Measurements from ENCODE around the gene MEIS3.
"Not testable (repeated sequence)": the region's sequence is repeated elsewhere in the genome, so short reads cannot be mapped to it uniquely, and the experiment has no call there.

Gene MEIS3

DNA sequence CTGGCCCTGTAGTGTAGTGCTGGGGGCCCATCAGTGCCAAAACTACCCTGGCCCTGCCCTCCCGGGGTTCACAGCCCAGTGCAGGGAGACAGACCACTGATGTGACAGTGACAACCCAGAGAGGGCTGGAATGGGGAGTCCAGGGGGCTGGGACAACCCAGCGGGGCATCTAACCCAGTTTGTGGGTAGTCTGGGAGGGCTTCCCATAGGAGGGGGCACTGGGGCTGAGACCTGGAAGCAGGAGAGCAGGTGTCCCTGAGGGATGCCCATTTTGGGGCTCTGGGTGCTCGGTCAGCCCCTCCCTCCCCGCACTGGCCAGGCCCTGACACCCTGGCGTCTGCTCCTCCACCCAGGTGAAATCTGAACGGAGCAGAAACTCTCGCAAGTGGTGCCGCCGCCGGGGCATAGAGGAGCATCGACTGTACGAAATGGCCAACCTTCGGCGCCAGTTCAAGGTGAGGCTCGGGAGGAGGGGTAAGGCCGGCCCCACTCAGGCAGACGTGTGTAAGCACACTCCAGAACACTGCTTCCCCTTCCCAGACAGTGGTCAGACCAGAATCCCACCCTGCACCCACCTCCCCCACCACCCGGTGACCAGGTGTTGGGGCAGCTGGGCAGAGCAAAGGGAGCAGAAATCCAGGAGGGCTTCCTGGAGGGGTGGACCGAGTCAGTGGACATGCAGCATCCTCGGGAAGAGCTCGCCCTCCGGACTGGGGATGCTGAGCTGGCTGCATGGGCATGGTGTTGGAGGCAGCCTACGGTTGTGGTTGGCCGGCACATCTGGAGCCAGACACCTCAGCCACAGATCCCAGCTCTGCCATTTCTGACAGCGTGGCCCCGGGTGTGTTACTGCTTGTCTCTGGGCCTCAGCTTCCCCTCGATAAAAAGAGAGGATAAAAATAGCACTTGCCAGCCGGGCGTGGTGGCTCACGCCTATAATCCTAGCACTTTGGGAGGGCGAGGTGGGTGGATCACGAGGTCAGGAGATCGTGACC is 45.8 kb downstream of the MEIS3 start:
- FAIRE-seq (no peak), DNase-seq (ENCODE audit: insufficient read length, low spot score) (no peak)
- TF ChIP-seq POLR2AphosphoS5 (IDR thresholded peaks at IDR 0.05; ENCODE audit: low read depth, low read length) (no peak), SPI1 (IDR thresholded peaks at IDR 0.05; ENCODE audit: low read depth, low read length) (no peak), POLR2A (IDR thresholded peaks at IDR 0.05; ENCODE audit: low read depth, low read length) (no peak), TAF1 (IDR thresholded peaks at IDR 0.05; ENCODE audit: low read depth, low read length) (no peak), PAX5 (IDR thresholded peaks at IDR 0.05; ENCODE audit: insufficient read depth, low read length, severe bottlenecking) (no peak), POU2F2 (IDR thresholded peaks at IDR 0.05; ENCODE audit: low read depth, low read length) (no peak)

DNA sequence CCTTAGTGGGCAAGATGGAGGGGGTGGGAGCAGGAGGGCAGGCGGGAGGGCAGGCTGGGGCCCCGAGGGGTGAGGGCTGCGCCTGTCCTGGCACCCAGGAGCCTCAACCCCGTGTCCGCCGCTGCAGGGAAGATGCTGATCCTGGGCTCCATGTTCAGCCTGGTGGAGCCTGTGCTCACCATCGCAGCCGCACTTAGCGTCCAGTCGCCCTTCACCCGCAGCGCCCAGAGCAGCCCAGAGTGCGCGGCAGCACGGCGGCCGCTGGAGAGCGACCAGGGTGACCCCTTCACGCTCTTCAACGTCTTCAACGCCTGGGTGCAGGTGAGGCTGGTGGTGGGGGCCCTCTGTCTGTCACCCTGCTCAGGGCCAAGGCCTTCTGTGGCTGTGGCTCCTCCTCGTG is 46.7 kb downstream of the MEIS3 start:
- FAIRE-seq (no peak), DNase-seq (ENCODE audit: insufficient read length, low spot score) (no peak)
- TF ChIP-seq TAF1 (IDR thresholded peaks at IDR 0.05; ENCODE audit: low read depth, low read length) = no peak
- TF ChIP-seq POLR2AphosphoS5 (IDR thresholded peaks at IDR 0.05; ENCODE audit: low read depth, low read length) = no peak
- no peak for TF ChIP-seq POU2F2 (IDR thresholded peaks at IDR 0.05; ENCODE audit: low read depth, low read length)
- TF ChIP-seq PAX5 (IDR thresholded peaks at IDR 0.05; ENCODE audit: insufficient read depth, low read length, severe bottlenecking) = no peak
- TF ChIP-seq POLR2A (IDR thresholded peaks at IDR 0.05; ENCODE audit: low read depth, low read length) = no peak
- no peak for TF ChIP-seq SPI1 (IDR thresholded peaks at IDR 0.05; ENCODE audit: low read depth, low read length)

DNA sequence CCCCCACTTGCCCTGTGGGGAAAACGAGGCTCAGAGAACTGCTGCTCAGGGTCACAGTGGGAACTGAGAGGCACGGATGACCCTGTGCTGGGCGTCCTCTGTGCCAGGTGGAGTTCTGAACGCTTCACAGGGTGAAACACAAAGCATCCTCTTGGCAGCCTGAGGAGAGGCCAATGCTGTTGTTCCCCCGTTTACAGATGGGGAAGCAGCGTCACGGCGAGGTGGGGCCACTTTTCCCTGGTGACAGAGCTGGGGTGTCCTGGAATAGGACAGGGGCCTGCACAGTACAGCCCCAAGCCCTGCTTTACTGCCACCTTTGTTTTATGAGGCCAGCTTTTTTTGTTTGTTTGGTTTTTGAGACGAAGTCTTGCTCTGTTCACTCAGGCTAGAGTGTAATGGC is 48.1 kb downstream of the MEIS3 start:
- no peak for DNase-seq (ENCODE audit: insufficient read length, low spot score)
- FAIRE-seq = no peak
- no peak for TF ChIP-seq TAF1 (IDR thresholded peaks at IDR 0.05; ENCODE audit: low read depth, low read length)

DNA sequence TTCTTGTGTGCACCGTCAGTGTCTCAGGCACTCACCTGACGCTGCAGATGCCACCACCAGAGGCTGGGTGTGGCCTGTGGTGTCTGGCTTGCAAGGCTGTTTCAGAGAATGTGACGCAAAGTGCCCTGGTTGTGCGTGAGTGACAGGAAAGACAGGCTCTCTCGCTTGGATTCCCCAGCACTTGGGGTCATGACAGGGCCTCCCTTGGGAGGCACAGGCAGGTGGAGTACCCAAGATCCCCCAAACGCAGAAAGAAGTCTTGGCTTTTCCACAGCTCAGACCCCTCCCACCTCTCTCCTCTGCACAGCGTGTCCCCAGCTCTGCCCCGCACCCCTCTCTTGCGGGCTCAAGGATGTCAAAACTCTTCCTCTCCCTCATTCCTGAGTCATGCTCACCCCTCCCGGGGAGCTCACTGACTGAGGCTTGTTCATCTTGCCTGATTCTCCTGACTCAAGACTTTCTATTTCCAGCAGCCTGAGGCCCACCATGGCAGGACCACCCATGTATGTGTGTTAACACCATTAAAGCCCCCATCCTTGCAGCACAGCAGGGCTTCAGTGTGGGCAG is 49.2 kb downstream of the MEIS3 start:
- DNase-seq (ENCODE audit: insufficient read length, low spot score) (no peak), FAIRE-seq (no peak)
- no peak for TF ChIP-seq POLR2AphosphoS5 (IDR thresholded peaks at IDR 0.05; ENCODE audit: low read depth, low read length)
- TF ChIP-seq PAX5 (IDR thresholded peaks at IDR 0.05; ENCODE audit: insufficient read depth, low read length, severe bottlenecking) = no peak
- no peak for TF ChIP-seq POU2F2 (IDR thresholded peaks at IDR 0.05; ENCODE audit: low read depth, low read length)
- TF ChIP-seq SPI1 (IDR thresholded peaks at IDR 0.05; ENCODE audit: low read depth, low read length) = no peak
- TF ChIP-seq POLR2A (IDR thresholded peaks at IDR 0.05; ENCODE audit: low read depth, low read length) = no peak
- no peak for TF ChIP-seq TAF1 (IDR thresholded peaks at IDR 0.05; ENCODE audit: low read depth, low read length)

DNA sequence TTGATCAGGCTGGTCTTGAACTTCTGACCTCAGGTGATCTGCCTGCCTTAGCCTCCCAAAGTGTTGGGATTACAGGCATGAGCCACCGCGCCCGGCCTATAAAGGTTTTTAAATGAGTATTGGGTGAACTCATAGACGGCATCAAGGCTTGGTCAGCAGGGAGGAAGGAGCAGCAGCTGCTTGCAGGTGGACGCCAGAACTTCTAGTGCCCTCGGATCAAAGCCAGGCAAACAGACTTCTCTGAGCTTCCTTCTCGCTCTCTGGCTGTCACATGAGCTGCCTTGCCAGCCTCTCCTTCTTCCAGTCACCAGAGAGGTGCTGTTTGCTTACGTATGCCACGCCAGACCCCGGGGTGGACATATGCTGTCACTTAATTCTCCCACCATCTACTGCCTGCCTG is 53.9 kb downstream of the MEIS3 start:
- not testable (repeated sequence) for FAIRE-seq; DNase-seq (ENCODE audit: insufficient read length, low spot score)

DNA sequence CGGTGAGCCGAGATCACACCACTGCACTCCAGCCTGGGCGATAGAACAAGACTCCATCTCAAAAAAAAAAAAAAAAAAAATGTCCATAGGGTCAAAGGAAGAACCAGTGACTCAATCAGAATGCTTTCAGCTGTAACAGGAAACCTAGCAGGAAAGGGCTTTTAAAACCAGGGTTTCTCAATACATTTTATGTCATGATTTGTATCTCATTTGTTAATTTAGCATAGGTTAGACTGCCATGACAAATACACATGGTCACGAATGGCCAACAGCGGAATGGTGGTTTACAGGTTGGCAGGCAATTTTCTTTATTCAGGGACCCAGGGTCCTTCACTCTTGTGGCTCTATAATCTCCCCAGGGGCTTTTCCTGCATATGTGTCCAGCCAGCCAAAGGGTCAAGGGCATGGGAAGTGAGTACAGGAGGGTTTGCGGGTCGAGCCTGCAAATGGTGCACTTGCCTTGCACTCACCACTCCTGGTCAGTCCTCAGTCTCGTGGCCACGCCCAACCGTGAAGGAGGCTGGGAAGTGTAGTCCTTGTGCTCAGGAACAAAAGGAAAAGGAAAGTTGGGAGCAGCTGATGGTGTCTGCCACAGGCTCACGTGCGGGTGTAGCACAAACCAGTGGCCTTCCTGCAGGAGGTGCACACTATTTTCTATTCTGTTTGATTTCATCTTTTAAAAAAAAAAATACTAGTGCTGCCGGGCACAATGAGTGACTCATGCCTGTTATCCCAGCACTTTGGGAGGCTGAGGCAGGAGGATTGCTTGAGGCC is 55.4 kb downstream of the MEIS3 start:
- TF ChIP-seq SPI1 (IDR thresholded peaks at IDR 0.05; ENCODE audit: low read depth, low read length) (no peak), POLR2AphosphoS5 (IDR thresholded peaks at IDR 0.05; ENCODE audit: low read depth, low read length) (no peak), TAF1 (IDR thresholded peaks at IDR 0.05; ENCODE audit: low read depth, low read length) (no peak), PAX5 (IDR thresholded peaks at IDR 0.05; ENCODE audit: insufficient read depth, low read length, severe bottlenecking) (no peak), POLR2A (IDR thresholded peaks at IDR 0.05; ENCODE audit: low read depth, low read length) (no peak), POU2F2 (IDR thresholded peaks at IDR 0.05; ENCODE audit: low read depth, low read length) (no peak)
- no peak for FAIRE-seq
- no peak for DNase-seq (ENCODE audit: insufficient read length, low spot score)

DNA sequence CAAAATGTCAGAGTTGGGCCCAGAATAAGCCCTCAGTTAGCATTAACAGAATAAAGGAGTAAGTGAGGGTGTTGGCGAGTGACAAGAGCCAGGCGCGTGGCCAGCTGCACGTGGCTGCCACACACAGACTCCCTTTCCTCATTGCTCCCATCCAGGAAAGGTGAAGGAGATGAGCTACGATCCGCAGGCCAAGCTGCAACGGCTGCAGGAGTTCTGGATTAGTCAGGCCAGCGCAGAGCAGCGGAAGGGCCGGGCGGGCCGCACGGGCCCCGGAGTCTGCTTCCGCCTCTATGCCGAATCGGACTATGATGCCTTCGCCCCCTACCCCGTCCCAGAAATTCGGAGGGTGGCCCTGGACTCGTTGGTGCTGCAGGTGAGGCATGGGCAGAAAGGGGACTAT is 57.0 kb downstream of the MEIS3 start:
- TF ChIP-seq TAF1 (IDR thresholded peaks at IDR 0.05; ENCODE audit: low read depth, low read length) (no peak), POU2F2 (IDR thresholded peaks at IDR 0.05; ENCODE audit: low read depth, low read length) (no peak), SPI1 (IDR thresholded peaks at IDR 0.05; ENCODE audit: low read depth, low read length) (no peak), PAX5 (IDR thresholded peaks at IDR 0.05; ENCODE audit: insufficient read depth, low read length, severe bottlenecking) (no peak), POLR2AphosphoS5 (IDR thresholded peaks at IDR 0.05; ENCODE audit: low read depth, low read length) (no peak), POLR2A (IDR thresholded peaks at IDR 0.05; ENCODE audit: low read depth, low read length) (no peak)
- DNase-seq (ENCODE audit: insufficient read length, low spot score) (no peak), FAIRE-seq (no peak)

DNA sequence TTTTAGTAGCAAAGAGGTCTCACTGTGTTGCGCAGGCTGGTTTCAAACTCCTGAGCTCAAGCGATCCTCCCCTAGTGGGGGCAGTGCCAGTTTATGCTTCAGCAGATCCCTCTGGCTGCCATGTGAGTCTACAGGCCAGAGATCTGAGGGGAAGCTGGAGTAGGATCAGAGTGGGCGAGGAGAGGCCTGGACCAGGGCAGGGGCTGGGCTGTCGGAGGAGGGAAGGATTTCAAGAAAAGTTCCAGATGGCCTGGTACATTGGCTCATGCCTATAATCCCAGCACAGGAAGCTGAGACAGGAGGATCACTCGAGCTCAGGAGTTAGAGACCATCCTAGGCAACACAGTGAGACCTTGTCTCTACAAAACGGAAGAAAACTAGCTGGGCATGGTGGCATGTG is 60.4 kb downstream of the MEIS3 start:
- DNase-seq (ENCODE audit: insufficient read length, low spot score) = no peak
- TF ChIP-seq PAX5 (IDR thresholded peaks at IDR 0.05; ENCODE audit: insufficient read depth, low read length, severe bottlenecking) (no peak), POLR2A (IDR thresholded peaks at IDR 0.05; ENCODE audit: low read depth, low read length) (no peak), POU2F2 (IDR thresholded peaks at IDR 0.05; ENCODE audit: low read depth, low read length) (no peak), POLR2AphosphoS5 (IDR thresholded peaks at IDR 0.05; ENCODE audit: low read depth, low read length) (no peak), TAF1 (IDR thresholded peaks at IDR 0.05; ENCODE audit: low read depth, low read length) (no peak), SPI1 (IDR thresholded peaks at IDR 0.05; ENCODE audit: low read depth, low read length) (no peak)
- FAIRE-seq = no peak

DNA sequence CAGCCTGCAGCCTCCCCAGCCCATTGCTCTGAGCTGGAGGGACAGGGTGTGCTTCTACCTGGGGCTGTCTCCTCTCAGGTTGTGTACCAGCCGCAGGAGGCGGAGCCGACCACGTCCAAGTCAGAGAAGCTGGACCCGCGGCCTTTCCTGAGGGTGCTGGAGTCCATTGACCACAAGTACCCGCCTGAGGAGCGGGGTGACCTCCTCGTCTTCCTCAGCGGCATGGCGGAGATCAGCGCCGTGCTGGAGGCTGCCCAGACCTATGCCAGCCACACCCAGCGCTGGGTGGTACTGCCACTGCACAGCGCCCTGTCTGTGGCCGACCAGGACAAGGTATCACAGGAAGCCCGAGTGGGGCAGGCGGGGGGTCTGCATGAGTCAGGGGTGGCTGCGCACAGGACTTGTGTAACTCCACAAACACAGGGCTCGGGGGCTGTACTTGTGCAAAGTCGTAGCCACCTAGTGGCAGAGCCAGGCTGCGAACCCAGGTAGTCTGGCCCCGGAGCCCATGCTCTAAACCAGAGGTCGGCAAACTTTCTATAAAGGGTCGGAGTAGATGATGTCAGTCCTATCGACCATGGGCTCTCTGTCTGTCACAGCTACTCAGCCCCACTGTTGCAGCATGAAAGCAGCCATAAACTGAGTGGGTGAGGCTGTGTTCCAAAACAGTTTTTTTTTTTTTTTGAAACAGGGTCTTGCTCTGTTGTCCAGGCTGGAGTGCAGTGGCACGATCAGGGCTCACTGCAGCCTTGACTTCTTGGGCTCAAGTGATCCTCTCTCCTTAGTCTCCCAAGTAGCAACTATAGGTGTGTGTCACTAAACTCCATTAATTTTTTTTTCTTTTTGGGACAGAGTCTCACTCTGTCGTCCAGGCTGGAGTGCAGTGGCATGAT is 61.3 kb downstream of the MEIS3 start:
- TF ChIP-seq POU2F2 (IDR thresholded peaks at IDR 0.05; ENCODE audit: low read depth, low read length) (no peak), POLR2AphosphoS5 (IDR thresholded peaks at IDR 0.05; ENCODE audit: low read depth, low read length) (no peak), POLR2A (IDR thresholded peaks at IDR 0.05; ENCODE audit: low read depth, low read length) (no peak), SPI1 (IDR thresholded peaks at IDR 0.05; ENCODE audit: low read depth, low read length) (no peak), PAX5 (IDR thresholded peaks at IDR 0.05; ENCODE audit: insufficient read depth, low read length, severe bottlenecking) (no peak), TAF1 (IDR thresholded peaks at IDR 0.05; ENCODE audit: low read depth, low read length) (no peak)
- FAIRE-seq = no peak
- DNase-seq (ENCODE audit: insufficient read length, low spot score) = no peak
